SU-DHL-6 (cell line): ENCODE results near the gene MGRN1.

Source experiments
- H2AFZ ChIP-seq: fragments of 200-600 bp; sonication (generic); 2 replicates; pipeline ENCODE4 v1.6.1; 2014; ENCODE audit warnings: low read depth, mild to moderate bottlenecking, moderate library complexity, mixed read lengths, antibody characterized with exemption, low read length; ENCODE audit not compliant: severe bottlenecking
- H3F3A ChIP-seq: fragments of 200-600 bp; shearing (Covaris generic); 2 replicates; pipeline ENCODE4 v1.6.0; 2016; ENCODE audit warnings: antibody characterized with exemption, mild to moderate bottlenecking; ENCODE audit not compliant: insufficient read depth
- H3K27ac ChIP-seq: fragments of 200-600 bp; sonication (generic); 2 replicates; pipeline ENCODE4 v1.5.1; 2016; ENCODE audit warnings: low read depth, mild to moderate bottlenecking, low read length, moderate library complexity, mixed read lengths
- H3K27me3 ChIP-seq: fragments of 200-600 bp; sonication (generic), shearing (Covaris generic); 2 replicates; pipeline ENCODE4 v1.6.0; 2014; ENCODE audit warnings: mild to moderate bottlenecking, low read length
- H3K36me3 ChIP-seq: fragments of 200-600 bp; sonication (generic); 2 replicates; pipeline ENCODE4 v1.6.1; 2014; ENCODE audit warnings: mild to moderate bottlenecking, low read length, mixed read lengths
- H3K4me2 ChIP-seq: fragments of 300-600, 200-600 bp; shearing (Covaris generic), sonication (generic); 2 replicates; pipeline ENCODE4 v1.6.0; 2014; ENCODE audit warnings: low read length, low read depth, mild to moderate bottlenecking; ENCODE audit not compliant: poor library complexity, severe bottlenecking
- H3K4me3 ChIP-seq: fragments of 200-600 bp; sonication (generic); 2 replicates; pipeline ENCODE4 v1.5.1; 2014; ENCODE audit warnings: antibody characterized with exemption, low read length, mild to moderate bottlenecking, mixed read lengths; ENCODE audit not compliant: insufficient read depth, poor library complexity, severe bottlenecking
- H3K79me2 ChIP-seq: fragments of 200-600 bp; sonication (generic); 2 replicates; pipeline ENCODE4 v1.6.1; 2014; ENCODE audit warnings: mild to moderate bottlenecking, low read length, moderate library complexity; ENCODE audit not compliant: insufficient read depth
- H3K9ac ChIP-seq: fragments of 200-600 bp; sonication (generic); 2 replicates; pipeline ENCODE4 v1.7.0; 2014; ENCODE audit warnings: mild to moderate bottlenecking, low read length
- H3K9me2 ChIP-seq: fragments of 200-600 bp; sonication (generic); replicated peaks from 2 replicates; pipeline ENCODE4 v1.6.1; 2014; ENCODE audit warnings: low read length; ENCODE audit not compliant: insufficient read depth
- H3K9me3 ChIP-seq: fragments of 200-600 bp; sonication (generic); 2 replicates; pipeline ENCODE4 v1.6.1; 2014; ENCODE audit warnings: low read length, mixed read lengths; ENCODE audit not compliant: insufficient read depth
- H4K20me1 ChIP-seq: fragments of 200-600 bp; sonication (generic); 2 replicates; pipeline ENCODE4 v1.6.1; 2014; ENCODE audit warnings: low read depth, mild to moderate bottlenecking, antibody characterized with exemption, low read length, moderate library complexity, mixed read lengths
- CTCF ChIP-seq: fragments of 200-600 bp; sonication (generic); IDR thresholded peaks from one replicate; pipeline ENCODE4 v1.5.1; 2017; ENCODE audit warnings: antibody characterized with exemption, mild to moderate bottlenecking, low read length, moderate library complexity; ENCODE audit not compliant: insufficient read depth, poor library complexity, severe bottlenecking
- EZH2phosphoT487 ChIP-seq: fragments of 200-600 bp; sonication (generic), shearing (Covaris generic); conservative IDR thresholded peaks from 2 replicates; pipeline ENCODE4 v1.6.1; 2018; ENCODE audit warnings: mild to moderate bottlenecking, antibody characterized with exemption, low read length, moderate library complexity, mixed read lengths

MGRN1 gene

GRCh38 chr16:4631444-4631843 lies 6.8 kb downstream of the MGRN1 start:
- TF ChIP-seq EZH2phosphoT487 (no peak), CTCF (no peak)
- H3K79me2 ChIP-seq, result peaks cover 58% of the 10 kb centered on the region

GRCh38 chr16:4633910-4634635 lies 9.4 kb downstream of the MGRN1 start:
- no peak for TF ChIP-seq CTCF
- no peak for TF ChIP-seq EZH2phosphoT487
- no peaks in the 10 kb centered on the region for H3K36me3 ChIP-seq
- H3K9me2 ChIP-seq, result no peaks in the 10 kb centered on the region
- H3K9me3 ChIP-seq, result no peaks in the 10 kb centered on the region
- no peak overlapping the region for H2AFZ ChIP-seq
- no peak overlapping the region for H3K4me2 ChIP-seq
- H3K4me3 ChIP-seq, result no peak overlapping the region
- H3K9ac ChIP-seq, result no peak overlapping the region
- no peaks in the 10 kb centered on the region for H3K27me3 ChIP-seq
- H3F3A ChIP-seq, result no peaks in the 10 kb centered on the region
- peaks cover 40% of the 10 kb centered on the region for H3K79me2 ChIP-seq
- no peaks in the 10 kb centered on the region for H4K20me1 ChIP-seq
- H3K27ac ChIP-seq, result no peak overlapping the region

More at GRCh38 chr16:4631444-4631843, 6.8 kb downstream of the MGRN1 start:
- Histone ChIP-seq H2AFZ (no peak overlapping the region), H3K27me3 (no peaks in the 10 kb centered on the region), H3K4me3 (no peak overlapping the region), H3K9me2 (no peaks in the 10 kb centered on the region), H3K36me3 (no peaks in the 10 kb centered on the region), H3K27ac (no peak overlapping the region), H3F3A (no peaks in the 10 kb centered on the region), H3K9me3 (no peaks in the 10 kb centered on the region), H3K9ac (no peak overlapping the region), H3K4me2 (no peak overlapping the region), H4K20me1 (no peaks in the 10 kb centered on the region)

GRCh38 chr16:4634768-4635167 lies 10.1 kb downstream of the MGRN1 start:
- Histone ChIP-seq H3K27ac (no peak overlapping the region), H3F3A (no peaks in the 10 kb centered on the region), H3K9me2 (no peaks in the 10 kb centered on the region), H3K4me2 (no peak overlapping the region), H4K20me1 (no peaks in the 10 kb centered on the region), H2AFZ (no peak overlapping the region), H3K36me3 (no peaks in the 10 kb centered on the region), H3K4me3 (no peak overlapping the region), H3K79me2 (peaks cover 40% of the 10 kb centered on the region), H3K27me3 (no peaks in the 10 kb centered on the region), H3K9me3 (no peaks in the 10 kb centered on the region), H3K9ac (no peak overlapping the region)
- TF ChIP-seq CTCF (no peak), EZH2phosphoT487 (no peak)
